ENCODE data around the gene PPP2R3A.
"Not testable (repeated sequence)": the region's sequence is repeated elsewhere in the genome, so short reads cannot be mapped to it uniquely, and the experiment has no call there.

DNA sequence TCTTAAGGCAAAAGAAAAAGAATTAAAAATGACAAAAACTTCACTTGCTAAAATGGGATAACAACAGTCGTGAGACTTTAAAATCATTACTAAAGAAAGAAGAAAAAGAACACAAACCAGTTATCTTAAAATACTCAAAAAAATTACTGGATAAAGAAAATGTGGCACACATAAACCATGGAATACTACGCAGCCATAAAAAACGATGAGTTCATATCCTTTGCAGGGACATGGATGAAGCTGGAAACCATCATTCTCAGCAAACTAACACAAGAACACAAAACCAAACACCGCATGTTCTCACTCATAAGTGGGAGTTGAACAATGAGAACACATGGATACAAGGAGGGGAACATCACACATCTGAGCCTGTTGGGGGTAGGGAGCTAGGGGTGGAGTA lies 202.7 kb downstream of the PPP2R3A start:
- TF ChIP-seq POLR2A, POLR2AphosphoS5 (IDR thresholded peaks at IDR 0.05; ENCODE audit: low read depth, low read length): not testable (repeated sequence)

Data from GM12892 (cell line).